ENCODE measurements around the gene GVQW3.

Gene GVQW3

DNA sequence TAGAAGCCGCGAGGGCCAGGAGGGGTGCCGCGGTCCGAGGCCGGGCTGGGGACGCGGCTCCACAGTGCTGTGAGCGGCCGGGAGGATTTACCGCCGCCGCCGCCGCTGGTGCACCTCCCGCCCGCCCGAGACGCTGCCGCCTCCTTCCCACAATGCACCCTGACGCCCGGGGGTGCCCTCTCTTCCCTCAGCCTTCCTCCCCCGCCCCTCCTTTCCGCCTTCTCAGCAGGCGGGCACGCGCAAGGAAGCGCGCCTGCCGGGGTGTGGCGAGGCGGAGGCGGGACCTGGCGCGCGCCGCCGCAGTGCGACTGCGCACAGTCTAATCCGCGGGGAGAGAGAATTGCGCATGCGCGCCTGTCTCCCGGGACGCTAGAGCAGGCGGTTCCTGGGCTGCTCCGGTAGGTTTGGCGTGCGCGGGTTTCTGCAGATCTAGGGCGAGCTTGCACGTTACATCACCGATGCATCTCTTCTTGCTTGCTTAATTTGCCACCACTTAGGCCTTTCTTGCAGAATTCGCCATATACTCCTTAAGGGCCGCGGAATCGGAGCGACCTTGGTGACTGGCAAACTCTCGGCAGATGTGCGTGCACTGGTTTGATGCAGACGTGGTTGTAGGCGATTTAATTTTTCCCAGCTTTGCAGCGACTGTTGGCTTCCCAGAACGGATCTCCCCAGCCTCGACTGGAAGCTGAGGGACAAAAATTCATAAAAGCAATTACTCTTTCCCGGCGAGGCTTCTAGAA lies at the start of gene GVQW3, which contains the start of gene THAP12:
TSS of gene GVQW3 (plus strand) at position 347 of the 743 bp plus-strand sequence. CDS start 506 bp downstream, outside the sequence.
TSS of gene THAP12 (minus strand) at position 156 of the 743 bp plus-strand sequence. CDS start 296 bp downstream, outside the sequence.
- peak; percentile 95 for DNase-seq

DNA sequence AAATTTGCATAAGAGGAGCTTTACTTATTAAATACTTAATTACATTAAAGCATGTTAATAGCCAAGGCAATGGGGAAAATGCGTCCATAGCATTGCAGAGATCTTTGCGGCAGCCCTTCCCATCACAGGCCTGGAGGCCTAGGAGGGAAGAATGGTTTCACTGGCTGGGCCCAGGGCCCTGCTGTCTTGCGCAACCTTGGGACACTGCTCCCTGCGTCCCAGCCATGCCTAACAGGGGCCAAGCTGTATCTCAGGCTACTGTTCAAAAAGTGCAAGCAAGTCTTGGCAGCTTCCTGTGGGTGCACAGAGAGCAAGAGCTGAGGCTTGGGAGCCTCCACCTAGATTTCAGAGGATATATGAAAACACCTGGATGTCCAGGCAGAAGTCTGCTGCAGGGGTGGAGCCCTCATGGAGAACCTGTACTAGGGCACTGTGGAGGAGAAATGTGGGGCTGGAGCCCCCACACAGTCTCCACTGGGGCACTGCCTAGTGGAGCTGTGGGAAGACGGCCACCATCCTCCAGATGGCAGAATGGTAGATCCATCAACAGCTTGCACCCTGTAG lies 46.2 kb upstream of the GVQW3 start:
- no peak for DNase-seq

DNA sequence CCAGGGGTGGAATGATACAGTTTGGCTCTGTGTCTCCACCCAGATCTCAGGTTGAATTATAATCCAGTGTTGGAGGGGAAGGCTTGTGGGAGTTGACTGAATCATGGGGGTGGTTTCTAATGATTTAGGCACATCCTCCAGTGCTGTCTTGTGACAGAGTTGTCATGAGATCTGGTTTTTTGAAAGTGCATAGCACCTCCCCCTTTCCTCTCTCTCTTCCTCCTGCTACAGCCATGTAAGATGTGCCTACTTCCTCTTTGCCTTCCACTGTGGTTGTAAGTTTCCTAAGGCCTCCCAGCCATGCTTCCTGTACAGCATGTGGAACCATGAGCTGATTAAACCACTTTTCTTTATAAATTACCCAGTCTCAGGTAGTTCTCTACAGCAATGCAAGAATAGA lies 45.3 kb upstream of the GVQW3 start:
- no peak for DNase-seq

DNA sequence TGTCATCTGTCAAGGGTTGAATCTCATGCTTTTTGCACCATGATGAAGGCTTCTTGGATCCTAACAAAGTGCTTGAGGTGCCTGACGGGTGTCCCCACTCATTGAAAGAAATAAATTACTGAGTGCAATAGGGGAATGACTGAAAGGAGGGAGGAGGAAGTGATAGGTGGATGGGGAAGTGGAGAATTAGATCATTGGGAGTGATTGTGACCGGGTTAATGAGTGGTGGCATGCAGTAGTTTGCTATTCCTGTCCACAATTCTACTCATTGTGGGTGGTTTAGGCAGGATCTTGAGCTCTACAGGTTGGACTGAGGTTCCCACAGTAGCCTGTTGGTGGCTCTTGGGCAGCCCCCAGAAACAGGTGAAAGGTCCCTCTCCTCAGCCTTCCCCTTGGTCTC lies 44.5 kb upstream of the GVQW3 start:
- no peak for DNase-seq

- DNase-seq: no peak
These were observed 43.7 kb upstream of the GVQW3 start for GRCh38 chr11:76337469-76337868.

- DNase-seq: no peak
These were observed 43.2 kb upstream of the GVQW3 start for GRCh38 chr11:76337923-76338322.

- no peak for DNase-seq
These were observed 41.9 kb upstream of the GVQW3 start for GRCh38 chr11:76339221-76339620.

DNA sequence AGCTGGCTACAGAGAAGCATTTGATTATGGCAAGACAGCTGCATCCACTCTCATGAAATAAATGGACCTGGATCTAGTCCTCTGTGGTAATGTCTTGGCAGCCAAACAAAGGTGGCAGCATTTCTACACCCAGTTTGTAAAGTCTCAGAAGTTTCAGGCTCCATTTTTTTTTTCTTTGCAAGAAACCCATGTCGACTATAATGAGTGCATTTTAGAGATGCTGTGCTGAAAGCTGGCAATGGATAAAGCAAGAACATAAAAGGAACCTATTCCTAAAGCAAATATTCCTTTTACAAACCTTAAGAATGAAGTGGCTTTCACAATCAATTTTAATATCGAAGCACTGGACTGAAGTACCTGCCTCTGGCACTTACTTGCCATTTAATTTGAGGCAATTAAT lies 33.7 kb upstream of the GVQW3 start:
- DNase-seq: peak; percentile 3

DNA sequence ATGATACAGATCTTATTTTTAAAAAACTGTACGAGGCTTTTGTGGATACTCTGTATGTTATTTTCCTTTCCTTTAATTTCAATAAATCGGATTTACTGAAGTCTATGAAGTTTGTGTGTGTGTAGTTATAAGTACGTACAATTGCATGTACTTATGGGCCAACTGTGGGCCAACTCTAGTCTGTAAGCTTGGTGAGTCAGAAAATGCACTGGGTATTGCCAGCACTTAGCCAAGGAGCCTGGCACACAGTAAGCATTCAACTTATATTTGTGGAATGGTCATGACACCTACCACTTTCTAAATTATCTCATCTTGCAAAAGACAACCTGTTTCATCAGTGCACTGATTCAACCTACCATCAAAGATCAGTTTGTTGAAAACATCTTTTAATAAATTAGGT lies 32.8 kb upstream of the GVQW3 start:
- no peak for DNase-seq

DNA sequence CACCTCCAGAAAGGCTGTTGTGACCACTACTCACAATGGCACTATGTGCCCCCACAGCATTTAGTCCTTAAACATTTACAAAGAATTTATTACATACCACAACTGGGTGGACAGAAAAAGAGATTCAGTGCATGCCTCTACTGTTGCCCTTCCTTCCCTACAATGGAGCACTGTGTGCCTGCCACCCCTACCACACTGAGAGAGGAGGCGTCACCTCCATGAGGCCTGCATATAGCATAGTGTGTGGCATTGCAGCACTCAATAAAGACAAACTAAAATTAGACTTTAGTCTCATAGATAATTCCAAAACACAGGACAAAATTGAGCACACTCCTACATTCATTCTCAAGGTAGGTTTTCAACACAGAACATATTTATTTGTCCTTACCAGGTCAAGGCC lies 26.0 kb upstream of the GVQW3 start:
- DNase-seq: no peak

DNA sequence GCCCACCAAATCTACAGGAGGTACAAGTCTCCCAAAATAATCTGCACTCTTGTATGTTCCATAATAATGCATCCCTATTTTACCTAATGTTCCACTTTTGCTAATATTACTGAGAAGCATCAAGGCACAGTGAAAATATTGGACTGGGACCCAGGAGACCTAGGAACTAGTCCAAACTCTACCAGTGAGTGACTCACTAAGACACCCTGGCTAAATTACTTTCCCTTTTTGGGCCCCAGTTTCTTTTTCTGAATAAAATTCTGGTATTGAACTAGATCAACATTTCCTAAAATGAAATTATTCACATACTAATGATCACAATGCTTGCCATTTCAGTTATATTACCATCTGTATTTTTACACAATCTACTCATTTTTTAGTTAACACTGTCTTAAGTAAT lies 19.7 kb upstream of the GVQW3 start:
- DNase-seq: no peak

DNA sequence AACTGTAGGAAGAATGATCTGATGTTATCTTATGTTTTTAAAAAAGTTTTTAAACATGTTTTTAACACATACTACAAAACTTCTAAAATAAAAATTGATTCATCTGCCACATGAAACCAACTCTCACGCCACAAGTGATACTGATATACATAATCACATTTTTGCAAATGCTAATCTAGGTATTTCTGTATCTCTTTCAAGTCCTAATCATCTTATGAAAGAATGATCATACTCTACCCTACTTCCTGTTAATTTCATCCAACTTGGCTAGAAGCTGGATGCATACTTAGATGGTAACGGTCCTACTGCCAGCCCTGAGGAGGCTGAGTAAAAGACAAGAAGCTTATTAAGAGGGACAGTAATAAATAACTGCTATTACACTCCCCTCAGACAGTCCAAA lies 19.3 kb upstream of the GVQW3 start:
- DNase-seq: no peak

DNA sequence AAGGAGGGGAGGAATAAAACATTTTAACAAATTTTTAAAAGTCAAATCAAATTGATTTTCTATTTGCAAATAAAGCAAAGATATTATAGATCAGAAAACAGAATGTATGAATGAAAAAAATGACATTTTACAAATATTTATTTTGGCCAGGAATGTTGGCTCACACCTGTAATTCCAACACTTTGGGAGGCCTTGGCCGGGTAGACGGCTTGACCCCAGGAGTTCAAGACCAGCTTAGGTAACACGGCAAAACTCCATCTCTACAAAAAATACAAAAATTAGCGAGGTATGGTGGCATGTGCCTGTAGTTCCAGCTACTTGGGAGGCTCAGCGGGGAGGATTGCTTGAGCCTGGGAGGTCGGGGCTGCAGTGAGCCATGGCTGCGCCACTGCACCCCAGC lies 18.4 kb upstream of the GVQW3 start:
- DNase-seq: no peak

- no peak for DNase-seq
These were observed 16.0 kb upstream of the GVQW3 start for GRCh38 chr11:76365038-76365679.

DNA sequence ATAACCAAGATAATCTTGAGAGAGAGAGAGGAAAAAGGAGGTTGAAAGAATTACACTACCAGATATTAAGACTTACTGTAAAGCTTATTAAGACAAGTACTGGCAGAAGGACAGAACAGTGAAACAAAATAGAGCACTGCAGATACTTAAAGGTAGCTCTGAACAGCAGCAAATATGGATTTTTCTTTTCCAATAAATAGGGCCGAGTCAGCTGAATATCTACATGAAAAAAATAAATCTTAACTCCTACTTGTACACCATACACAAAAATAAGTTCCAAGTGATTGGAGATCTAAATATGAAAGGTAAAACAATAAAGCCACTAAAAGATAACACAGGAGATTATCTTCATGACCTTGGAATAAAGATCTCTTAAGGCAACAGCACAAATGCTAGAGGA lies 12.6 kb upstream of the GVQW3 start:
- DNase-seq: no peak

GRCh38 chr11:76369406-76369805 lies 11.7 kb upstream of the GVQW3 start:
- DNase-seq: no peak

DNA sequence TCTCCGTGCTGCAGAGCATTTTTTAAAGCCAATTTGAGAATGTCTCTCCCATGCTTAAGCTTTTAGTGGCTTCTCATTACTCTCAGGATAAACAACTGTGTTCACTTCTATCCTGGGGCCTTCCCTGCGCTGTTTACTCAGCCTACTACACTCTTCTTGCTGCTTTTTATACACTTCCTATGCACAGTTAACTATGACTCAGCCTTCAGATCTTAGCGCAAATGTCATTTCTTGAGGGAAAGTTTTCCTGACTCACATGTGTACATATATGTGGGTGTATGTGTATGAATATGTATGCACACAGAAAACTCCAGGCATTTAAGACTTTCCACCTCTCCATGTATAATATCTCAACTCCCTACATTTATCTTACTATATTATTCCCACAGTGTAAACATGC lies 10.0 kb upstream of the GVQW3 start:
- no peak for DNase-seq

DNA sequence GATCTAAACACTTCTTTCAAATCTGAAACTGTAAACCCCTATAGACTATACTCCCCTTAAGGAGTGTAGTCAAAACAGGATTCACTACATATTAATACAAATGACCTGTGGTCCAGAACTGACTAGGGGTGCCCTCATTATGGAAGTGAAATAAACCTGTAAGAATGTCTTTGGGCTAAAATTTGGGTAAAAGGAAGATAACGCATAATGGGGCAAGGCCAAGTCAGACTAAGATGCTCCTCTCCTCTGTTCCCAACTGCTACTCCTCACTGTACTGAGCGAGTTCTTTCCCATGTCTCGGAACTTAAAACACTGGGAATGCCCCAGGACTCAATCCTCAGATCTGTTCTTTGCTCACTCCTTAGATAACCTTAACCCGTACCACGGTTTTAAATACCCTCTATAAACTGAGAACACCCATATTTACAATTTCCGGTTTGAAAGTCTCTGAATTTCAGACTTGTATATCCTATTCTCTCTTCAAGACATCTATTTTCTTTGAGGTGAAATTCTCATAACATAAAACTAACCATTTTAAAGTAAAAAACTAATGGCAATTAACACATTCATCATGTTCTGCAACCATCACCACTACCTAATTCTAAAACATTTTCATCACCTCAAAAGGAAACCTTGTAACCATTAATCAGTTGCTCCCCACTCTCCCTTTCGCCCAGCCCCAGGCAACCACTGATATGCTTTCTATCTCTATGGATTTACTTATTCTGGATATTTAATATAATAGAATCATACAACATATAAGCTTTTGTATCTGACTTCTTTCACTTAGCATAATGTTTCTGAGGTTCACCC lies 4.2 kb upstream of the GVQW3 start:
- no peak for DNase-seq

- DNase-seq: no peak
These were observed 1.3 kb upstream of the GVQW3 start for GRCh38 chr11:76379807-76380158.

- DNase-seq: no peak
These were observed 755 bp upstream of the GVQW3 start for GRCh38 chr11:76380159-76380976.

DNA sequence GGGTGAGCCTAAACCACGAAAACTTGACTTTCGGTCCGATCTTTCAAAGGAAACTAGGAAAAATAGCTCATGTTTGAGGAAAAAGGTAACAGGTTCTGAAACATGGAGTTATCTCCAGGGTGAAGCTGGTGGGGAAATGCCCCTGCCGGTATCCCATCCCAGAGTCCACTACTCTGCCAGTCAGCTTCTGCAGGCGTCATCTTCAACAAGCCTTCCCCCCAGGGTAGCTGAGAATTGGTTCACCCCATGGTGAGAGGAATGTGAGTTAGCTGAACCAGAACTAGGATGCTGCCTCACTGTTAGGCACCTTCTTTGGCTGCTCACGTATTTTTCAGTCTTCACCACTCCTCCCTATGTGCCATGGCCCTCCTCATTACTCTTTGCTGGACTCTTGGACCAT lies 1.1 kb downstream of the GVQW3 start:
- no peak for DNase-seq

DNA sequence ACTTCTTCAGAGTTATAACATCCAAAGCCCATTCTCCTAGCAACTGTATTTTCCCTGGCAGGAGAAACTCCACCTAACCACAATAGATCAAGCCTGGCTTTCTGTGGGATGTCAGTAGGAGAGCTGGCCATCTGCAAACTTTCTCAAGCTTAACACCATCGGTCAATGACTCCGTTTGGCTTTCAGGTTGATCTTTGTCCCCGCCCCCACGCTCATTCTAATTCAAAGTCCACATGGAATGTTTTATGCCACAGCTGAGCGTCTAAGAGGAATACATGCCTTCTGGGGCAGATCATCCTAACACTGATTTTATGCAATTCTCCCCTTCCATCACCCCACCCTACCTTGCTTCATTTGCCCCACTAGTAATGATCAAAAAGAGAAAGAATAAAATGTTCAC lies 4.8 kb downstream of the GVQW3 start:
- DNase-seq: no peak

- no peak for DNase-seq
These were observed 7.3 kb downstream of the GVQW3 start for GRCh38 chr11:76388408-76388807.

Measured in NCI-H1417 treated with DMSO at 0.1 percent for 48 hours (cell line).